Aorta (tissue), 5 donors: ENCODE results near the gene C19orf73. TPM values are rescaled to one million over a fixed set of nuclear protein-coding genes. Genes with fewer than 3 reads are reported as not detected.
A peak's percentile ranks its signal among the peaks of the same experiment; 100 is the strongest.

Experiments used
- ATAC-seq: fragments of 200-7000 bp; cut with Tn5 transposase; one replicate; pipeline ENCODE4 v1.9.1; 2022; ENCODE audit warnings: moderate library complexity; ENCODE audit not compliant: low FRiP score
- DNase-seq, 2 donors: peaks; one replicate each; pipeline ENCODE4 v3.0.0-alpha.2; 2020
- H3K27ac ChIP-seq, 2 donors: one replicate each; pipeline ENCODE4 v1.5.1; 2013; ENCODE audit warnings: low read length in 2 of 2, mild to moderate bottlenecking in 2 of 2, moderate library complexity in 2 of 2, control low read depth in 1 of 2, inconsistent platforms in 1 of 2, low read depth in 1 of 2
- H3K27me3 ChIP-seq, 2 donors: one replicate each; pipeline ENCODE4 v1.6.1; 2013; ENCODE audit warnings: control low read depth in 1 of 2, low read length in 1 of 2, mild to moderate bottlenecking in 1 of 2, moderate library complexity in 1 of 2; ENCODE audit not compliant: insufficient read depth in 2 of 2, control insufficient read depth in 1 of 2
- H3K36me3 ChIP-seq, 2 donors: one replicate each; pipeline ENCODE4 v1.6.1; 2013; ENCODE audit warnings: control low read depth in 1 of 2, low read length in 1 of 2, mild to moderate bottlenecking in 1 of 2; ENCODE audit not compliant: insufficient read depth in 2 of 2, control insufficient read depth in 1 of 2
- H3K4me1 ChIP-seq, 2 donors: one replicate each; pipeline ENCODE4 v1.6.1; 2013; ENCODE audit warnings: low read length in 2 of 2, control low read depth in 1 of 2, mild to moderate bottlenecking in 1 of 2, moderate library complexity in 1 of 2; ENCODE audit not compliant: insufficient read depth in 2 of 2, control insufficient read depth in 1 of 2
- H3K4me3 ChIP-seq, 2 donors: one replicate each; pipeline ENCODE4 v1.5.1; 2013; ENCODE audit warnings: low read length in 2 of 2, control low read depth in 1 of 2, mild to moderate bottlenecking in 1 of 2
- H3K9me3 ChIP-seq: one replicate; pipeline ENCODE4 v1.6.1; 2013; ENCODE audit warnings: mild to moderate bottlenecking, low read length; ENCODE audit not compliant: control insufficient read depth
- WGBS, 2 donors: extraction: QIAGEN DNeasy Blood & Tissue Kit; methylation state at CpG; one replicate each; pipeline ENCODE4 v1.1.7; 2013; 5-methylcytosine and 5-hydroxymethylcytosine counted together
- intact Hi-C, 2 donors: fragments of 100-400 bp; cut with DNase I; formaldehyde crosslinking; loops; one replicate each; pipeline versions ENCODE4 v1.14.2 to v1.15.0; 2022
- polyA plus RNA-seq, 2 donors: library from polyadenylated mRNA; stranded (reverse); fragments of 200-250 nt; gene quantifications; one replicate each; pipeline ENCODE4 v1.2.3, GENCODE V29; 2013
- total RNA-seq, 2 donors: library from RNA; stranded (reverse); fragmentation: NEBNext Ultra II Directional; extraction: Animal tissue kit (Norgen Biotek cat#: 25700); gene quantifications; one replicate each; pipeline ENCODE4 v1.2.1, GENCODE V29; 2021
- donor health status: healthy with polysubstance abuse.
- donor health status: Bipolar disorder and iron deficiency.
- donor health status: DM: no; HTN: no; CAD: no.
- donor health status: DM: no; HTN: no; CAD: no.
- donor health status: DM: yes; HTN: yes; CAD: no.

C19orf73 gene
- total and polyA plus RNA-seq, 4 donors = 0.49 to 5.4 (median 0.86) TPM

GRCh38 chr19:49142866-49143335, 24.0 kb upstream of the C19orf73 start:
- no peak overlapping the region for H3K27ac ChIP-seq
- 1 to 2% methylated on average over 21 of the region's 21 CpGs for WGBS, 2 donors
- peak; percentile 92 to 96 for DNase-seq
- ATAC-seq = peak; percentile 92
- no peaks in the 10 kb centered on the region for H3K27me3 ChIP-seq
- intact Hi-C loops = loop anchor here in 1 of 2 donors (10.0 kb wide), 2 partner anchors 48 to 148 kb away; partner anchors contain the start of genes GYS1 and RUVBL2
- H3K9me3 ChIP-seq = no peaks in the 10 kb centered on the region
- no peaks in the 10 kb centered on the region for H3K36me3 ChIP-seq
- peak overlapping the region in 1 of 2 donors; percentile 28 for H3K4me3 ChIP-seq
- H3K4me1 ChIP-seq = no peaks in the 10 kb centered on the region

GRCh38 chr19:49141352-49141751, 22.4 kb upstream of the C19orf73 start:
- intact Hi-C loops = loop anchor here in 1 of 2 donors (10.0 kb wide), 2 partner anchors 47 to 147 kb away; partner anchors contain the start of genes GYS1 and RUVBL2
- no peak for DNase-seq
- 86 to 87% methylated on average over 6 of the region's 6 CpGs for WGBS, 2 donors

GRCh38 chr19:49140951-49141350, 22.0 kb upstream of the C19orf73 start:
- H3K27ac ChIP-seq = no peak overlapping the region
- no peaks in the 10 kb centered on the region for H3K36me3 ChIP-seq
- H3K27me3 ChIP-seq = no peaks in the 10 kb centered on the region
- 80 to 94% methylated on average over 7 of the region's 7 CpGs for WGBS, 2 donors
- no peaks in the 10 kb centered on the region for H3K9me3 ChIP-seq
- no peaks in the 10 kb centered on the region for H3K4me1 ChIP-seq
- intact Hi-C loops = loop anchor here in 1 of 2 donors (10.0 kb wide), 2 partner anchors 46 to 146 kb away; partner anchors contain the start of genes GYS1 and RUVBL2
- DNase-seq (no peak), ATAC-seq (no peak)
- no peak overlapping the region for H3K4me3 ChIP-seq

More at GRCh38 chr19:49141352-49141751, 22.4 kb upstream of the C19orf73 start:
- H3K4me3 ChIP-seq = no peak overlapping the region
- H3K36me3 ChIP-seq = no peaks in the 10 kb centered on the region
- H3K27ac ChIP-seq = no peak overlapping the region
- no peaks in the 10 kb centered on the region for H3K27me3 ChIP-seq
- no peaks in the 10 kb centered on the region for H3K9me3 ChIP-seq
- no peak for ATAC-seq
- H3K4me1 ChIP-seq = no peaks in the 10 kb centered on the region

- no peak overlapping the region for H3K4me3 ChIP-seq
- no peaks in the 10 kb centered on the region for H3K36me3 ChIP-seq
- H3K27ac ChIP-seq = no peak overlapping the region
- WGBS, 2 donors = 68 to 85% methylated on average over 10 of the region's 10 CpGs
- H3K9me3 ChIP-seq = no peaks in the 10 kb centered on the region
- H3K4me1 ChIP-seq = no peaks in the 10 kb centered on the region
- intact Hi-C loops = no loop called here
- H3K27me3 ChIP-seq = no peaks in the 10 kb centered on the region
- DNase-seq (no peak), ATAC-seq (no peak)
Measured at GRCh38 chr19:49136771-49137171, 17.8 kb upstream of the C19orf73 start.

GRCh38 chr19:49135686-49136085, 16.7 kb upstream of the C19orf73 start:
- 84 to 92% methylated on average over 5 of the region's 5 CpGs for WGBS, 2 donors
- no peaks in the 10 kb centered on the region for H3K4me1 ChIP-seq
- DNase-seq (no peak), ATAC-seq (no peak)
- H3K27ac ChIP-seq = no peak overlapping the region
- intact Hi-C loops = no loop called here
- H3K27me3 ChIP-seq = no peaks in the 10 kb centered on the region
- no peaks in the 10 kb centered on the region for H3K36me3 ChIP-seq
- H3K4me3 ChIP-seq = no peak overlapping the region
- H3K9me3 ChIP-seq = no peaks in the 10 kb centered on the region

- Histone ChIP-seq H3K27ac (no peak overlapping the region), H3K36me3 (no peaks in the 10 kb centered on the region), H3K4me3 (no peak overlapping the region), H3K27me3 (no peaks in the 10 kb centered on the region), H3K9me3 (no peaks in the 10 kb centered on the region), H3K4me1 (no peaks in the 10 kb centered on the region)
- peak; percentile 57 for ATAC-seq
- 24 to 43% methylated on average over 42 of the region's 42 CpGs for WGBS, 2 donors
- DNase-seq = peak; percentile 73 to 88
- intact Hi-C loops = no loop called here
Measured at GRCh38 chr19:49133621-49134454, 14.9 kb upstream of the C19orf73 start.

GRCh38 chr19:49132974-49133609, 14.1 kb upstream of the C19orf73 start:
- 20 to 25% methylated on average over 46 to 49 of the region's 49 CpGs for WGBS, 2 donors
- no peak for DNase-seq
- intact Hi-C loops = no loop called here
- Histone ChIP-seq H3K9me3 (no peaks in the 10 kb centered on the region), H3K36me3 (no peaks in the 10 kb centered on the region), H3K4me1 (no peaks in the 10 kb centered on the region), H3K27me3 (no peaks in the 10 kb centered on the region), H3K27ac (no peak overlapping the region), H3K4me3 (no peak overlapping the region)
- ATAC-seq = peak; percentile 39

GRCh38 chr19:49130325-49130724, 11.4 kb upstream of the C19orf73 start:
- no peak overlapping the region for H3K4me3 ChIP-seq
- H3K36me3 ChIP-seq = no peaks in the 10 kb centered on the region
- no peaks in the 10 kb centered on the region for H3K4me1 ChIP-seq
- DNase-seq = no peak
- H3K27me3 ChIP-seq = no peaks in the 10 kb centered on the region
- intact Hi-C loops = no loop called here
- H3K9me3 ChIP-seq = no peaks in the 10 kb centered on the region
- 93 to 94% methylated on average over 24 of the region's 24 CpGs for WGBS, 2 donors
- H3K27ac ChIP-seq = no peak overlapping the region
- no peak for ATAC-seq
